GM23338 (cell line): ENCODE results near the gene FKBP8. TPM values are rescaled to one million over a fixed set of nuclear protein-coding genes. Genes with fewer than 3 reads are reported as not detected.

Experiments used
- ATAC-seq: fragments of 200-7000 bp; cut with Tn5 transposase; 3 replicates; pipeline ENCODE4 v1.9.1; 2020
- DNase-seq: peaks from one replicate; pipeline ENCODE4 v3.0.0-alpha.2; 2015; ENCODE audit warnings: low spot score
- H2AFZ ChIP-seq: fragments of 200-600 bp; sonication (generic); 2 replicates; pipeline ENCODE4 v1.8.0; 2016; ENCODE audit warnings: antibody characterized with exemption, mild to moderate bottlenecking, moderate library complexity
- H3F3A ChIP-seq: fragments of 200-600 bp; sonication (generic); replicated peaks from 2 replicates; pipeline ENCODE4 v1.8.0; 2017; ENCODE audit warnings: antibody characterized with exemption, mixed run types, low read depth
- H3K27ac ChIP-seq: fragments of 200-600 bp; sonication (generic); 2 replicates; pipeline ENCODE4 v1.6.1; 2016; ENCODE audit warnings: low read depth
- H3K27me3 ChIP-seq: fragments of 200-600 bp; sonication (generic); 2 replicates; pipeline ENCODE4 v1.8.0; 2016; ENCODE audit warnings: mild to moderate bottlenecking, mixed run types, moderate library complexity; ENCODE audit not compliant: insufficient read depth
- H3K36me3 ChIP-seq: fragments of 200-600 bp; sonication (generic); 2 replicates; pipeline ENCODE4 v1.8.0; 2016; ENCODE audit warnings: mild to moderate bottlenecking; ENCODE audit not compliant: insufficient read depth
- H3K4me1 ChIP-seq: fragments of 200-600 bp; sonication (generic); 2 replicates; pipeline ENCODE4 v1.8.0; 2016; ENCODE audit warnings: mild to moderate bottlenecking, moderate library complexity; ENCODE audit not compliant: insufficient read depth
- H3K4me2 ChIP-seq: fragments of 200-600 bp; sonication (generic); 2 replicates; pipeline ENCODE4 v1.7.1; 2017; ENCODE audit warnings: mixed run types
- H3K4me3 ChIP-seq: fragments of 200-600 bp; sonication (generic); 2 replicates; pipeline ENCODE4 v1.6.1; 2016; ENCODE audit warnings: mixed run types
- H3K79me2 ChIP-seq: fragments of 200-600 bp; sonication (generic); replicated peaks from 2 replicates; pipeline ENCODE4 v1.8.0; 2017; ENCODE audit warnings: mild to moderate bottlenecking; ENCODE audit not compliant: insufficient read depth
- H3K9me2 ChIP-seq: fragments of 200-600 bp; sonication (generic); 2 replicates; pipeline ENCODE4 v1.8.0; 2017; ENCODE audit not compliant: insufficient read depth
- H4K20me1 ChIP-seq: fragments of 200-600 bp; sonication (generic); replicated peaks from 2 replicates; pipeline ENCODE4 v1.8.0; 2017; ENCODE audit warnings: mild to moderate bottlenecking; ENCODE audit not compliant: insufficient read depth
- H3K27ac Mint-ChIP-seq: 2 replicates; pipeline ENCODE4 v1.8.0; 2020; ENCODE audit warnings: inconsistent platforms, mild to moderate bottlenecking, moderate library complexity, mixed read lengths
- H3K27me3 Mint-ChIP-seq: 3 replicates; pipeline ENCODE4 v1.8.0; 2022; ENCODE audit warnings: low read depth, mild to moderate bottlenecking, moderate library complexity, mixed read lengths, inconsistent platforms; ENCODE audit not compliant: insufficient read depth, poor library complexity
- H3K36me3 Mint-ChIP-seq: 3 replicates; pipeline ENCODE4 v1.8.0; 2021; ENCODE audit warnings: low read depth, mild to moderate bottlenecking, inconsistent platforms, moderate library complexity, mixed read lengths
- H3K4me1 Mint-ChIP-seq: 3 replicates; pipeline ENCODE4 v1.8.0; 2020; ENCODE audit warnings: mild to moderate bottlenecking, inconsistent platforms, mixed read lengths
- H3K4me3 Mint-ChIP-seq: 3 replicates; pipeline ENCODE4 v1.8.0; 2021; ENCODE audit warnings: moderate library complexity, mild to moderate bottlenecking, inconsistent platforms, mixed read lengths
- H3K9me3 Mint-ChIP-seq: 3 replicates; pipeline ENCODE4 v1.8.0; 2020; ENCODE audit warnings: moderate library complexity, mild to moderate bottlenecking, inconsistent platforms, mixed read lengths
- CREB1 ChIP-seq: fragments of 250-450 bp; sonication (Bioruptor Pico); IDR thresholded peaks from 2 replicates; pipeline ENCODE4 v1.5.0; 2020; ENCODE audit warnings: low read depth, mild to moderate bottlenecking, moderate library complexity
- ETS1 ChIP-seq: IDR thresholded peaks from 2 replicates; pipeline ENCODE4 v1.6.1; 2016; ENCODE audit warnings: antibody characterized with exemption
- EZH2 ChIP-seq: fragments of 200-600 bp; sonication (generic); IDR thresholded peaks from one replicate; pipeline ENCODE4 v1.8.0; 2017; ENCODE audit warnings: antibody characterized with exemption, mild to moderate bottlenecking, low read depth; ENCODE audit not compliant: unreplicated experiment
- EZH2phosphoT487 ChIP-seq: fragments of 200-600 bp; sonication (generic); IDR thresholded peaks from one replicate; pipeline ENCODE4 v1.8.1; 2018; ENCODE audit warnings: antibody characterized with exemption; ENCODE audit not compliant: unreplicated experiment
- JUNB ChIP-seq: IDR thresholded peaks from one replicate; pipeline ENCODE4 v1.6.1; 2016; ENCODE audit warnings: antibody characterized with exemption; ENCODE audit not compliant: unreplicated experiment
- NANOG ChIP-seq: IDR thresholded peaks from 2 replicates; pipeline ENCODE4 v1.6.1; 2016; ENCODE audit warnings: antibody characterized with exemption, borderline replicate concordance
- POLR2AphosphoS5 ChIP-seq: IDR thresholded peaks from 2 replicates; pipeline ENCODE4 v1.6.1; 2016; ENCODE audit warnings: antibody characterized with exemption, low read depth
- STAT1 ChIP-seq: IDR thresholded peaks from one replicate; pipeline ENCODE4 v1.6.1; 2016; ENCODE audit warnings: antibody characterized with exemption; ENCODE audit not compliant: unreplicated experiment
- ZNF114 ChIP-seq: fragments of 250-450 bp; sonication (Bioruptor Pico); IDR thresholded peaks from 2 replicates; pipeline ENCODE4 v1.5.0; 2020; ENCODE audit warnings: mild to moderate bottlenecking, moderate library complexity
- ZNF331 ChIP-seq: fragments of 250-450 bp; sonication (Bioruptor Pico); IDR thresholded peaks from 2 replicates; pipeline ENCODE4 v1.5.0; 2020; ENCODE audit warnings: low read depth, mild to moderate bottlenecking, moderate library complexity
- polyA plus RNA-seq: library from polyadenylated mRNA; unstranded; fragments of >200 nt; fragmentation: Nextera tagmentation; extraction: Ambion mirVana; gene quantifications from 2 replicates; pipeline ENCODE4 v1.2.1, GENCODE V29; 2016
- total RNA-seq: library from RNA; depleted of rRNA; stranded (reverse); fragments of >200 nt; shearing (Covaris generic); gene quantifications from 2 replicates; pipeline ENCODE4 v1.2.3, GENCODE V29; 2014
- TF ChIP-seq, protein P1 (sequence below): IDR thresholded peaks from one replicate; pipeline ENCODE4 v1.6.1; 2018; ENCODE audit warnings: antibody characterized with exemption; ENCODE audit not compliant: unreplicated experiment
- TF ChIP-seq, protein P2 (sequence below), 2 experiments: fragments of 200-600 bp in 1 of 2; sonication (generic) in 1 of 2; conservative IDR thresholded peaks; 2 replicates each; pipeline versions ENCODE4 v1.5.1 to v1.6.1; 2016 to 2017; ENCODE audit warnings: antibody characterized with exemption in 2 of 2, low read depth in 2 of 2, mild to moderate bottlenecking in 2 of 2, moderate library complexity in 1 of 2
- TF ChIP-seq, protein P3 (sequence below): fragments of 250-450 bp; sonication (Bioruptor Pico); IDR thresholded peaks from 2 replicates; pipeline ENCODE4 v1.5.0; 2020; ENCODE audit warnings: mild to moderate bottlenecking, moderate library complexity

The FKBP8 gene
- total and polyA plus RNA-seq, 2 experiments from 2014 or later = 158 to 367 TPM

GRCh38 chr19:18536475-18536874, 6.9 kb downstream of the FKBP8 start (continued):
- no peak for TF ChIP-seq ETS1
- no peak for TF ChIP-seq POLR2AphosphoS5
- no peak for TF ChIP-seq ZNF114 (CRISPR knock-in tag)
- no peak for TF ChIP-seq EZH2
- TF ChIP-seq ZNF331 = no peak
- no peak for TF ChIP-seq EZH2phosphoT487

DNA sequence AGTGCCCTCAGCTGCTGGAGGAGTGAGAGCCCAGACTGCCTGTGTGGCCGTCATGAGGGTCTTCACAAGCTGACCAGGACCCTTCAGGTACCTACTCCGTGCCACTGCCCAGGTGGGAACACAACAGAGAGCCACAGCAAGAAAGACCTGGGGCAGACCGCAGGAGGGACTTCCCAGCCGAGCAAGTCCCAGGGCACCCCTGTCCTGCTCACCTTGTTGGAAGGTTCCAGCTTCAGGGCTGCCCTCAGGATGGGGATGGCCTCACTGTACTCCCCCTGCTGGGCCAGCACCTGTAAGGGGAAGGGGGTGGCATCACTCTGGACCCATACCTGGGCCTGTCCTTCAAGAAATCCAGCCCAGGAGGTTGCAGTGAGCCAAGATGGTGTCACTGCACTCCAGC, 10.3 kb downstream of the FKBP8 start:
- Histone ChIP-seq H3K4me1 (no peaks in the 10 kb centered on the region), H3K36me3 (peaks cover 4% of the 10 kb centered on the region; the same call in 1 of the 2 replicates), H3K9me2 (no peaks in the 10 kb centered on the region), H3K4me2 (no peak overlapping the region), H3K27me3 (no peaks in the 10 kb centered on the region), H3K4me3 (no peak overlapping the region), H4K20me1 (no peaks in the 10 kb centered on the region; the same call in 1 of the 2 replicates), H3K79me2 (no peaks in the 10 kb centered on the region), H3K27ac (no peak overlapping the region), H2AFZ (no peak overlapping the region), H3F3A (0 out of 2 replicates have a peak, but pooled peaks cover 5% of the 10 kb centered on the region)
- Mint-ChIP-seq H3K4me3 (no peak overlapping the region), H3K27ac (no peak overlapping the region), H3K9me3 (no peaks in the 10 kb centered on the region; the same call in 2 of the 3 replicates), H3K4me1 (no peaks in the 10 kb centered on the region), H3K36me3 (peaks cover 50% of the 10 kb centered on the region), H3K27me3 (peaks cover 2% of the 10 kb centered on the region)
- ATAC-seq = no peak
- no peak for DNase-seq
- no peak for TF ChIP-seq EZH2phosphoT487
- TF ChIP-seq POLR2AphosphoS5 = no peak
- no peak for TF ChIP-seq STAT1
- no peak for TF ChIP-seq ZNF114 (CRISPR knock-in tag)
- no peak for TF ChIP-seq CREB1
- TF ChIP-seq NANOG = no peak
- TF ChIP-seq, protein P1, sequence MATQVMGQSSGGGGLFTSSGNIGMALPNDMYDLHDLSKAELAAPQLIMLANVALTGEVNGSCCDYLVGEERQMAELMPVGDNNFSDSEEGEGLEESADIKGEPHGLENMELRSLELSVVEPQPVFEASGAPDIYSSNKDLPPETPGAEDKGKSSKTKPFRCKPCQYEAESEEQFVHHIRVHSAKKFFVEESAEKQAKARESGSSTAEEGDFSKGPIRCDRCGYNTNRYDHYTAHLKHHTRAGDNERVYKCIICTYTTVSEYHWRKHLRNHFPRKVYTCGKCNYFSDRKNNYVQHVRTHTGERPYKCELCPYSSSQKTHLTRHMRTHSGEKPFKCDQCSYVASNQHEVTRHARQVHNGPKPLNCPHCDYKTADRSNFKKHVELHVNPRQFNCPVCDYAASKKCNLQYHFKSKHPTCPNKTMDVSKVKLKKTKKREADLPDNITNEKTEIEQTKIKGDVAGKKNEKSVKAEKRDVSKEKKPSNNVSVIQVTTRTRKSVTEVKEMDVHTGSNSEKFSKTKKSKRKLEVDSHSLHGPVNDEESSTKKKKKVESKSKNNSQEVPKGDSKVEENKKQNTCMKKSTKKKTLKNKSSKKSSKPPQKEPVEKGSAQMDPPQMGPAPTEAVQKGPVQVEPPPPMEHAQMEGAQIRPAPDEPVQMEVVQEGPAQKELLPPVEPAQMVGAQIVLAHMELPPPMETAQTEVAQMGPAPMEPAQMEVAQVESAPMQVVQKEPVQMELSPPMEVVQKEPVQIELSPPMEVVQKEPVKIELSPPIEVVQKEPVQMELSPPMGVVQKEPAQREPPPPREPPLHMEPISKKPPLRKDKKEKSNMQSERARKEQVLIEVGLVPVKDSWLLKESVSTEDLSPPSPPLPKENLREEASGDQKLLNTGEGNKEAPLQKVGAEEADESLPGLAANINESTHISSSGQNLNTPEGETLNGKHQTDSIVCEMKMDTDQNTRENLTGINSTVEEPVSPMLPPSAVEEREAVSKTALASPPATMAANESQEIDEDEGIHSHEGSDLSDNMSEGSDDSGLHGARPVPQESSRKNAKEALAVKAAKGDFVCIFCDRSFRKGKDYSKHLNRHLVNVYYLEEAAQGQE = no peak
- TF ChIP-seq, protein P2, sequence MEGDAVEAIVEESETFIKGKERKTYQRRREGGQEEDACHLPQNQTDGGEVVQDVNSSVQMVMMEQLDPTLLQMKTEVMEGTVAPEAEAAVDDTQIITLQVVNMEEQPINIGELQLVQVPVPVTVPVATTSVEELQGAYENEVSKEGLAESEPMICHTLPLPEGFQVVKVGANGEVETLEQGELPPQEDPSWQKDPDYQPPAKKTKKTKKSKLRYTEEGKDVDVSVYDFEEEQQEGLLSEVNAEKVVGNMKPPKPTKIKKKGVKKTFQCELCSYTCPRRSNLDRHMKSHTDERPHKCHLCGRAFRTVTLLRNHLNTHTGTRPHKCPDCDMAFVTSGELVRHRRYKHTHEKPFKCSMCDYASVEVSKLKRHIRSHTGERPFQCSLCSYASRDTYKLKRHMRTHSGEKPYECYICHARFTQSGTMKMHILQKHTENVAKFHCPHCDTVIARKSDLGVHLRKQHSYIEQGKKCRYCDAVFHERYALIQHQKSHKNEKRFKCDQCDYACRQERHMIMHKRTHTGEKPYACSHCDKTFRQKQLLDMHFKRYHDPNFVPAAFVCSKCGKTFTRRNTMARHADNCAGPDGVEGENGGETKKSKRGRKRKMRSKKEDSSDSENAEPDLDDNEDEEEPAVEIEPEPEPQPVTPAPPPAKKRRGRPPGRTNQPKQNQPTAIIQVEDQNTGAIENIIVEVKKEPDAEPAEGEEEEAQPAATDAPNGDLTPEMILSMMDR (conservative IDR thresholded peaks at IDR 0.05; ENCODE audit: low read depth in 2 of 2) = no peak
- no peak for TF ChIP-seq ZNF331
- TF ChIP-seq JUNB = no peak
- TF ChIP-seq EZH2 = no peak
- TF ChIP-seq, protein P3, sequence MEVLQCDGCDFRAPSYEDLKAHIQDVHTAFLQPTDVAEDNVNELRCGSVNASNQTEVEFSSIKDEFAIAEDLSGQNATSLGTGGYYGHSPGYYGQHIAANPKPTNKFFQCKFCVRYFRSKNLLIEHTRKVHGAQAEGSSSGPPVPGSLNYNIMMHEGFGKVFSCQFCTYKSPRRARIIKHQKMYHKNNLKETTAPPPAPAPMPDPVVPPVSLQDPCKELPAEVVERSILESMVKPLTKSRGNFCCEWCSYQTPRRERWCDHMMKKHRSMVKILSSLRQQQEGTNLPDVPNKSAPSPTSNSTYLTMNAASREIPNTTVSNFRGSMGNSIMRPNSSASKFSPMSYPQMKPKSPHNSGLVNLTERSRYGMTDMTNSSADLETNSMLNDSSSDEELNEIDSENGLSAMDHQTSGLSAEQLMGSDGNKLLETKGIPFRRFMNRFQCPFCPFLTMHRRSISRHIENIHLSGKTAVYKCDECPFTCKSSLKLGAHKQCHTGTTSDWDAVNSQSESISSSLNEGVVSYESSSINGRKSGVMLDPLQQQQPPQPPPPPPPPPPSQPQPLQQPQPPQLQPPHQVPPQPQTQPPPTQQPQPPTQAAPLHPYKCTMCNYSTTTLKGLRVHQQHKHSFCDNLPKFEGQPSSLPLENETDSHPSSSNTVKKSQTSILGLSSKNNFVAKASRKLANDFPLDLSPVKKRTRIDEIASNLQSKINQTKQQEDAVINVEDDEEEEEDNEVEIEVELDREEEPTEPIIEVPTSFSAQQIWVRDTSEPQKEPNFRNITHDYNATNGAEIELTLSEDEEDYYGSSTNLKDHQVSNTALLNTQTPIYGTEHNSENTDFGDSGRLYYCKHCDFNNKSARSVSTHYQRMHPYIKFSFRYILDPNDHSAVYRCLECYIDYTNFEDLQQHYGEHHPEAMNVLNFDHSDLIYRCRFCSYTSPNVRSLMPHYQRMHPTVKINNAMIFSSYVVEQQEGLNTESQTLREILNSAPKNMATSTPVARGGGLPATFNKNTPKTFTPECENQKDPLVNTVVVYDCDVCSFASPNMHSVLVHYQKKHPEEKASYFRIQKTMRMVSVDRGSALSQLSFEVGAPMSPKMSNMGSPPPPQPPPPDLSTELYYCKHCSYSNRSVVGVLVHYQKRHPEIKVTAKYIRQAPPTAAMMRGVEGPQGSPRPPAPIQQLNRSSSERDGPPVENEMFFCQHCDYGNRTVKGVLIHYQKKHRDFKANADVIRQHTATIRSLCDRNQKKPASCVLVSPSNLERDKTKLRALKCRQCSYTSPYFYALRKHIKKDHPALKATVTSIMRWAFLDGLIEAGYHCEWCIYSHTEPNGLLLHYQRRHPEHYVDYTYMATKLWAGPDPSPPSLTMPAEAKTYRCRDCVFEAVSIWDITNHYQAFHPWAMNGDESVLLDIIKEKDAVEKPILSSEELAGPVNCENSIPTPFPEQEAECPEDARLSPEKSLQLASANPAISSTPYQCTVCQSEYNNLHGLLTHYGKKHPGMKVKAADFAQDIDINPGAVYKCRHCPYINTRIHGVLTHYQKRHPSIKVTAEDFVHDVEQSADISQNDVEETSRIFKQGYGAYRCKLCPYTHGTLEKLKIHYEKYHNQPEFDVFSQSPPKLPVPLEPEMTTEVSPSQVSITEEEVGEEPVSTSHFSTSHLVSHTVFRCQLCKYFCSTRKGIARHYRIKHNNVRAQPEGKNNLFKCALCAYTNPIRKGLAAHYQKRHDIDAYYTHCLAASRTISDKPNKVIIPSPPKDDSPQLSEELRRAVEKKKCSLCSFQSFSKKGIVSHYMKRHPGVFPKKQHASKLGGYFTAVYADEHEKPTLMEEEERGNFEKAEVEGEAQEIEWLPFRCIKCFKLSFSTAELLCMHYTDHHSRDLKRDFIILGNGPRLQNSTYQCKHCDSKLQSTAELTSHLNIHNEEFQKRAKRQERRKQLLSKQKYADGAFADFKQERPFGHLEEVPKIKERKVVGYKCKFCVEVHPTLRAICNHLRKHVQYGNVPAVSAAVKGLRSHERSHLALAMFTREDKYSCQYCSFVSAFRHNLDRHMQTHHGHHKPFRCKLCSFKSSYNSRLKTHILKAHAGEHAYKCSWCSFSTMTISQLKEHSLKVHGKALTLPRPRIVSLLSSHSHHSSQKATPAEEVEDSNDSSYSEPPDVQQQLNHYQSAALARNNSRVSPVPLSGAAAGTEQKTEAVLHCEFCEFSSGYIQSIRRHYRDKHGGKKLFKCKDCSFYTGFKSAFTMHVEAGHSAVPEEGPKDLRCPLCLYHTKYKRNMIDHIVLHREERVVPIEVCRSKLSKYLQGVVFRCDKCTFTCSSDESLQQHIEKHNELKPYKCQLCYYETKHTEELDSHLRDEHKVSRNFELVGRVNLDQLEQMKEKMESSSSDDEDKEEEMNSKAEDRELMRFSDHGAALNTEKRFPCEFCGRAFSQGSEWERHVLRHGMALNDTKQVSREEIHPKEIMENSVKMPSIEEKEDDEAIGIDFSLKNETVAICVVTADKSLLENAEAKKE = no peak
